H1 (cell line): ENCODE results near the gene B9D1. TPM values are rescaled to one million over a fixed set of nuclear protein-coding genes. Genes with fewer than 3 reads are reported as not detected.

ENCODE experiments used
- MAX ChIP-seq: IDR thresholded peaks from 2 replicates; pipeline ENCODE4 v1.6.1; 2012; ENCODE audit warnings: inconsistent platforms
- RNF2 ChIP-seq: fragments of 200-900, 300-1000 bp; sonication (generic); IDR thresholded peaks from 2 replicates; pipeline ENCODE4 v1.7.1; 2016; ENCODE audit warnings: borderline replicate concordance, low read depth, mild to moderate bottlenecking, antibody characterized with exemption, low read length; ENCODE audit not compliant: poor library complexity, severe bottlenecking; ENCODE audit errors: missing control alignments
- SP2 ChIP-seq: IDR thresholded peaks from 2 replicates; pipeline ENCODE4 v1.6.1; 2012; ENCODE audit warnings: mild to moderate bottlenecking, low read length, inconsistent platforms
- polyA plus RNA-seq, 7 experiments: library from polyadenylated mRNA; depleted of rRNA in 3 of 7; stranded (reverse) in 5 of 7; unstranded in 2 of 7; fragments of >200 nt in 5 of 7; fragments of 200-250 nt in 2 of 7; gene quantifications; 1 replicate in 5 of 7; 2 replicates in 1 of 7; 4 replicates in 1 of 7; pipeline versions ENCODE4 v1.2.1 to v1.2.3, GENCODE V29; 2011 to 2013; ENCODE audit warnings: missing spikeins in 2 of 7, mixed read lengths in 2 of 7
- total RNA-seq: library from RNA; stranded (reverse); fragmentation: NEBNext Ultra II Directional; extraction: Animal tissue kit (Norgen Biotek cat#: 25700); gene quantifications from 2 replicates; pipeline ENCODE4 v1.2.1, GENCODE V29; 2021

B9D1 gene
- total and polyA plus RNA-seq, 2 of the 8 experiments (the other 6 are each of a cell fraction or from before 2014, with no cell fraction given): 24.6 to 65.7 TPM

- no peak for TF ChIP-seq MAX
- no peak for TF ChIP-seq SP2
- no peak for TF ChIP-seq RNF2
These were observed 13.2 kb upstream of the B9D1 start (continued) for GRCh38 chr17:19375732-19376131.
